Neural crest cell (in vitro differentiated cells): ENCODE data around the gene AMACR. TPM values are rescaled to one million over a fixed set of nuclear protein-coding genes. Genes with fewer than 3 reads are reported as not detected.

Experiments used
- DNase-seq: peaks from one replicate; pipeline ENCODE4 v3.0.0; 2021; ENCODE audit warnings: low read depth, mixed read lengths, low spot score
- H3K27ac Mint-ChIP-seq: one replicate; pipeline ENCODE4 v1.8.0; 2021; ENCODE audit warnings: mild to moderate bottlenecking, mixed read lengths; ENCODE audit not compliant: unreplicated experiment
- H3K27me3 Mint-ChIP-seq: 2 replicates; pipeline ENCODE4 v1.8.0; 2021; ENCODE audit warnings: low read depth, mild to moderate bottlenecking, mixed read lengths
- H3K36me3 Mint-ChIP-seq: 2 replicates; pipeline ENCODE4 v1.8.0; 2021; ENCODE audit warnings: low read depth, mild to moderate bottlenecking, mixed read lengths
- H3K4me1 Mint-ChIP-seq: 2 replicates; pipeline ENCODE4 v1.8.0; 2021; ENCODE audit warnings: mixed read lengths
- H3K4me3 Mint-ChIP-seq: one replicate; pipeline ENCODE4 v1.8.0; 2021; ENCODE audit warnings: mild to moderate bottlenecking, mixed read lengths
- H3K9me3 Mint-ChIP-seq: 2 replicates; pipeline ENCODE4 v1.8.0; 2021; ENCODE audit warnings: mixed read lengths
- CTCF ChIP-seq: fragments of 200-600 bp; sonication (generic); conservative IDR thresholded peaks from 2 replicates; pipeline ENCODE4 v1.5.0; 2021; ENCODE audit warnings: antibody characterized with exemption, mild to moderate bottlenecking
- total RNA-seq: library from RNA; stranded (reverse); gene quantifications from 2 replicates; pipeline ENCODE4 v1.2.1, GENCODE V29; 2021

The AMACR gene
- total RNA-seq, 1 donor from 2014 or later, result 14.3 TPM

DNA sequence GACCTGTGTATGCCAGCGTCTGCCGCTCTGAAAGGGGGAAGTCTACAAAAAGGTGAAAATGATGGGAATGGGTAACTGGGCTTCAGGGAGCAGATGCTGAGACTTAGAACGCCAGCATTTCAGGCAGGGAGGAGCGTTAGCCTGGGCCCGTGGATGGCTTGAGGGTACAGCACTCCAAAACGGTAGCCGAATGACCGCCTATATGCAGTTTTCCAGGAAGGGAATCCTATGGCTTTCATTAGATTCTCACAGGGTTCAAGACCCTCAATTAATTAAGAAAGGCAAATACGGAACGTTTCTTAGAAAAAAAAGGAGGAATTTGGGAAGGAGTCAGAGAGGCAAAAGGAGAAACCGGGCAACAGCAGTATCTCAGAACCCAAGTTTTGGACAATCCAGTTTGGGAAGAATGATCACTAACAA lies 639 bp downstream of the AMACR start:
- no peak for TF ChIP-seq CTCF
- Mint-ChIP-seq H3K9me3 (no peaks in the 10 kb centered on the region), H3K27ac (peak overlapping the region; percentile 70), H3K27me3 (no peaks in the 10 kb centered on the region), H3K4me1 (peaks cover 63% of the 10 kb centered on the region), H3K36me3 (peaks cover 10% of the 10 kb centered on the region), H3K4me3 (peak overlapping the region; percentile 89)
- DNase-seq, result no peak

DNA sequence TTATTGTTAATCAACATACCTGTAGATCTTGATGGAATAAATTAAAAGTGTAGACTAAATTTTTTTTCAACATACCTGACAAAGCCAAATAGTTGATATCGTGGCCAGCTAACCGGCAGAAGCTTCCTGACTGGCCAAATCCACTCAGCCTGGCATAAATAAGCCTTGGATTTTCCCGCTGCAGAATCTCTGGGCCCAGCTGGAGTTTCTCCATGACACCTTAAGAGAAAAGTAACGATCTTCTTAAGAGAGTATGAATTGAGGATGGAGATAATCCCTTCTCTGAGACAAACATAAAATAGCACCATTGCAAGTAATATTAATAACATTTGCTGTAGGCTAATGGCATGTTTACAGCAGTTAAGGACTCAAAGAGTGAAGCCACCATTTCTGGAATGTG lies 2.2 kb downstream of the AMACR start:
- Mint-ChIP-seq H3K36me3 (peaks cover 10% of the 10 kb centered on the region), H3K4me3 (peak overlapping the region; percentile 61), H3K27me3 (no peaks in the 10 kb centered on the region), H3K4me1 (peaks cover 73% of the 10 kb centered on the region), H3K27ac (no peak overlapping the region), H3K9me3 (no peaks in the 10 kb centered on the region)
- TF ChIP-seq CTCF, result no peak
- DNase-seq, result no peak

GRCh38 chr5:34005211-34005610 lies 2.6 kb downstream of the AMACR start:
- TF ChIP-seq CTCF, result no peak
- Mint-ChIP-seq H3K27me3 (no peaks in the 10 kb centered on the region), H3K27ac (no peak overlapping the region), H3K36me3 (peaks cover 10% of the 10 kb centered on the region), H3K4me3 (peak overlapping the region; percentile 54), H3K9me3 (no peaks in the 10 kb centered on the region), H3K4me1 (peaks cover 69% of the 10 kb centered on the region)
- DNase-seq, result no peak

DNA sequence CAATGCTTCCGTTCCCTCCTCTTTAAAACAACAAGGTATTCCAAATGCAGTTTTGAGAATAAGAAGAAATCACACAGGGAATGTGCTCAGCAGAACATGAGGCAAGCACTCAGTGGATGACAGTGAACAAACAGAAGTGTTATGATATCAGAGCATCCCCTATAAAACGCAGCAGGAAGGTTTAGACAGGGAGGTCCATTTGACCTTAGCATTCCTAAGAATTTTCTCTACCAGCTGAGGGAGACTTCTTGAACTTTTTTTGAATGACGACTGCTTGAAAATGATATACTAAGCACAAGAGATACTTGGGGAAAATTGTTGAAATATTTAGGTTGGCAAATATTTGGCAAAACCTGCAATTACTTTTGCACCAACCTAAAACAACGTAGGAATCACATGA lies 3.9 kb downstream of the AMACR start:
- Mint-ChIP-seq H3K4me1 (peaks cover 56% of the 10 kb centered on the region), H3K27me3 (no peaks in the 10 kb centered on the region), H3K4me3 (no peak overlapping the region), H3K27ac (no peak overlapping the region), H3K36me3 (peaks cover 10% of the 10 kb centered on the region), H3K9me3 (no peaks in the 10 kb centered on the region)
- no peak for TF ChIP-seq CTCF
- DNase-seq, result no peak

DNA sequence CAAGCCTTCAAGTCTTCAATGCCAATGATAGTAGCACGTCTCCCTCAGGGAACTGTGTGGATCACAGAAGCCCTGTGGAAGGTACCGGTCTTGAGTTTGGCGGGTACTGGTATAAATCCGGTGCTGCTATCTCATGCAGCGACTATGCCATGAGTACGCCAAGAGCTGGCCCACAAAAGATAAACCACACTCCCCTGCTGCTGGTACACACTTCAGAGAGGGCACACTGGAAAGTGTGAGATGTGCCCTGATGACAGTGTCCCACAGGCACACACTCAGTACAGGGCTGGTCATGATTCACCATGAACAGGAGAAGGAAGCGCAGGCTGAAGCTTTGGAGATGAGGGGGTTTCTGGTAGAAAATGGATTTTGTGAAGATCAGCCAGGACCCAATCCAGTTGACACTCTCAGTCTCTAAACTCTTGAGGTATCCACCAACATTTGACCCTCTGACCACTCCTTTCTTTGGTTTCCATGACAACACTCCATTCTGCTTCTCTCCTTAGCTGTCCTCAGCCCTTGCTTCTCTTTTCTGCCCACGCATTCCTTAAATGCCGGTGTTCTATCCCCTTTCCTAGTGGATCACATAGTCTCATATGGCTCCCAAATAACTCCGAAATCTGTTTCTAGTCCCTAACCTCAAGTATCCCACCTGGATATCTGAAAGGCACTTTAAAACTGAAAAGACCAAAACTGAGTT lies 5.1 kb downstream of the AMACR start:
- TF ChIP-seq CTCF, result no peak
- Mint-ChIP-seq H3K4me1 (peaks cover 48% of the 10 kb centered on the region), H3K27ac (no peak overlapping the region), H3K36me3 (peaks cover 10% of the 10 kb centered on the region), H3K27me3 (no peaks in the 10 kb centered on the region), H3K4me3 (peak overlapping the region; percentile 7), H3K9me3 (no peaks in the 10 kb centered on the region)
- no peak for DNase-seq
